GM12865 (cell line): Measurements from ENCODE around the gene C6orf141.
"Not testable (repeated sequence)": the region's sequence is repeated elsewhere in the genome, so short reads cannot be mapped to it uniquely, and the experiment has no call there.

ENCODE experiments used
- DNase-seq: peaks from one replicate; pipeline ENCODE4 v3.0.0; 2010; ENCODE audit warnings: low read depth
- H3K4me3 ChIP-seq: 2 replicates; pipeline ENCODE4 v1.5.1; 2011; ENCODE audit warnings: mild to moderate bottlenecking, low read depth, low read length, control low read depth
- CTCF ChIP-seq: IDR thresholded peaks from 2 replicates; pipeline ENCODE4 v1.5.1; 2011; ENCODE audit warnings: low read length, control low read depth, low read depth, inconsistent platforms; ENCODE audit not compliant: insufficient read depth; ENCODE audit errors: missing control alignments

The C6orf141 gene

GRCh38 chr6:49565855-49566254 is 15.4 kb downstream of the C6orf141 start:
- no peak overlapping the region for H3K4me3 ChIP-seq
- no peak for TF ChIP-seq CTCF
- no peak for DNase-seq

GRCh38 chr6:49570474-49571079 is 20.1 kb downstream of the C6orf141 start:
- H3K4me3 ChIP-seq: no peak overlapping the region
- no peak for TF ChIP-seq CTCF
- DNase-seq: no peak

GRCh38 chr6:49576618-49577017 is 26.1 kb downstream of the C6orf141 start:
- no peak for DNase-seq
- H3K4me3 ChIP-seq: no peak overlapping the region
- TF ChIP-seq CTCF: no peak

GRCh38 chr6:49579649-49580048 is 29.2 kb downstream of the C6orf141 start:
- no peak for DNase-seq
- H3K4me3 ChIP-seq: no peak overlapping the region
- TF ChIP-seq CTCF: no peak

GRCh38 chr6:49582529-49582928 is 32.1 kb downstream of the C6orf141 start:
- TF ChIP-seq CTCF: no peak
- H3K4me3 ChIP-seq: no peak overlapping the region
- no peak for DNase-seq

- not testable (repeated sequence) for H3K4me3 ChIP-seq, DNase-seq
These were observed 36.8 kb downstream of the C6orf141 start for GRCh38 chr6:49587262-49587661.
